Fibroblast of lung (primary cell): ENCODE results near the gene NKAIN2. TPM values are rescaled to one million over a fixed set of nuclear protein-coding genes. Genes with fewer than 3 reads are reported as not detected.

Experiments used
- DNase-seq, 2 donors: peaks; one replicate each; pipeline versions ENCODE4 v3.0.0 to v3.0.0-alpha.2; 2010; ENCODE audit warnings: low read depth in 2 of 2
- H2AFZ ChIP-seq: 2 replicates; pipeline ENCODE4 v1.5.1; 2012; ENCODE audit warnings: low read length, control low read depth, inconsistent platforms
- H3K27ac ChIP-seq: 2 replicates; pipeline ENCODE4 v1.5.1; 2011; ENCODE audit warnings: low read length, control low read depth; ENCODE audit not compliant: insufficient read depth
- H3K27me3 ChIP-seq: 2 replicates; pipeline ENCODE4 v1.5.1; 2011; ENCODE audit warnings: mild to moderate bottlenecking, low read length; ENCODE audit not compliant: control insufficient read depth, insufficient read depth
- H3K36me3 ChIP-seq: 2 replicates; pipeline ENCODE4 v1.5.1; 2011; ENCODE audit warnings: low read length; ENCODE audit not compliant: control insufficient read depth, insufficient read depth
- H3K4me1 ChIP-seq: 2 replicates; pipeline ENCODE4 v1.5.1; 2011; ENCODE audit warnings: low read length; ENCODE audit not compliant: control insufficient read depth, insufficient read depth; ENCODE audit errors: extremely low read depth
- H3K4me2 ChIP-seq: 2 replicates; pipeline ENCODE4 v1.5.1; 2011; ENCODE audit warnings: low read length, control low read depth; ENCODE audit not compliant: insufficient read depth; ENCODE audit errors: extremely low read depth
- H3K4me3 ChIP-seq, 4 experiments: fragments of 200-600 bp in 1 of 4; sonication (generic) in 1 of 4; replicated peaks in 1 of 4; 2 replicates each; pipeline ENCODE4 v1.5.1; 2011 to 2016; ENCODE audit warnings: low read length in 4 of 4, low read depth in 3 of 4, mild to moderate bottlenecking in 3 of 4, control low read depth in 2 of 4, inconsistent platforms in 1 of 4, mixed read lengths in 1 of 4; ENCODE audit not compliant: insufficient read depth in 1 of 4; ENCODE audit errors: control extremely low read depth in 1 of 4
- H3K79me2 ChIP-seq: 2 replicates; pipeline ENCODE4 v1.5.1; 2012; ENCODE audit warnings: mild to moderate bottlenecking, low read length, inconsistent platforms; ENCODE audit not compliant: control insufficient read depth, insufficient read depth
- H3K9ac ChIP-seq: 2 replicates; pipeline ENCODE4 v1.5.1; 2011; ENCODE audit warnings: mild to moderate bottlenecking, low read length, control low read depth; ENCODE audit not compliant: insufficient read depth
- H3K9me3 ChIP-seq: 2 replicates; pipeline ENCODE4 v1.5.1; 2012; ENCODE audit warnings: low read depth, low read length; ENCODE audit not compliant: control insufficient read depth, insufficient read depth
- H4K20me1 ChIP-seq: 2 replicates; pipeline ENCODE4 v1.5.1; 2011; ENCODE audit warnings: low read length; ENCODE audit not compliant: control insufficient read depth, insufficient read depth; ENCODE audit errors: extremely low read depth
- EZH2 ChIP-seq: IDR thresholded peaks from 2 replicates; pipeline ENCODE4 v1.5.1; 2012; ENCODE audit warnings: low read length, control low read depth, mild to moderate bottlenecking; ENCODE audit errors: missing control alignments
- polyA plus RNA-seq, 2 donors: library from polyadenylated mRNA; depleted of rRNA in 1 of 2; stranded (reverse) in 1 of 2; unstranded in 1 of 2; fragments of >200 nt; gene quantifications; 2 replicates each; pipeline ENCODE4 v1.2.1, GENCODE V29; 2011 to 2012; ENCODE audit warnings: missing spikeins in 1 of 2
- total RNA-seq: library from RNA; depleted of rRNA; stranded (reverse); fragments of >200 nt; gene quantifications from 2 replicates; pipeline ENCODE4 v1.2.1, GENCODE V29; 2014
- TF ChIP-seq, protein P1 (sequence below), 2 donors: IDR thresholded peaks in 1 of 2; conservative IDR thresholded peaks in 1 of 2; 1 replicate in 1 of 2; 2 replicates in 1 of 2; pipeline ENCODE4 v1.5.1; 2011 to 2012; ENCODE audit warnings: low read length in 2 of 2, control low read depth in 1 of 2, inconsistent platforms in 1 of 2, low read depth in 1 of 2, mild to moderate bottlenecking in 1 of 2

The NKAIN2 gene
- total and polyA plus RNA-seq, 2 donors (not counting 1 experiment from before 2014, with no cell fraction given): not detected

GRCh38 chr6:123810948-123811347, 7.3 kb downstream of the NKAIN2 start:
- no peak for TF ChIP-seq EZH2
- TF ChIP-seq, protein P1, sequence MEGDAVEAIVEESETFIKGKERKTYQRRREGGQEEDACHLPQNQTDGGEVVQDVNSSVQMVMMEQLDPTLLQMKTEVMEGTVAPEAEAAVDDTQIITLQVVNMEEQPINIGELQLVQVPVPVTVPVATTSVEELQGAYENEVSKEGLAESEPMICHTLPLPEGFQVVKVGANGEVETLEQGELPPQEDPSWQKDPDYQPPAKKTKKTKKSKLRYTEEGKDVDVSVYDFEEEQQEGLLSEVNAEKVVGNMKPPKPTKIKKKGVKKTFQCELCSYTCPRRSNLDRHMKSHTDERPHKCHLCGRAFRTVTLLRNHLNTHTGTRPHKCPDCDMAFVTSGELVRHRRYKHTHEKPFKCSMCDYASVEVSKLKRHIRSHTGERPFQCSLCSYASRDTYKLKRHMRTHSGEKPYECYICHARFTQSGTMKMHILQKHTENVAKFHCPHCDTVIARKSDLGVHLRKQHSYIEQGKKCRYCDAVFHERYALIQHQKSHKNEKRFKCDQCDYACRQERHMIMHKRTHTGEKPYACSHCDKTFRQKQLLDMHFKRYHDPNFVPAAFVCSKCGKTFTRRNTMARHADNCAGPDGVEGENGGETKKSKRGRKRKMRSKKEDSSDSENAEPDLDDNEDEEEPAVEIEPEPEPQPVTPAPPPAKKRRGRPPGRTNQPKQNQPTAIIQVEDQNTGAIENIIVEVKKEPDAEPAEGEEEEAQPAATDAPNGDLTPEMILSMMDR (conservative IDR thresholded peaks at IDR 0.05 in 1 of 2, IDR thresholded peaks at IDR 0.05 in 1 of 2; ENCODE audit: low read depth in 1 of 2, low read length in 2 of 2): no peak
- no peaks in the 10 kb centered on the region for H3K27me3 ChIP-seq
- no peak overlapping the region for H3K27ac ChIP-seq
- no peak for DNase-seq
- H3K4me2 ChIP-seq: no peak overlapping the region
- no peaks in the 10 kb centered on the region for H3K9me3 ChIP-seq
- H3K36me3 ChIP-seq: no peaks in the 10 kb centered on the region
- no peak overlapping the region for H3K4me3 ChIP-seq
- H3K79me2 ChIP-seq: no peaks in the 10 kb centered on the region
- H4K20me1 ChIP-seq: no peaks in the 10 kb centered on the region
- no peaks in the 10 kb centered on the region for H3K4me1 ChIP-seq
- no peak overlapping the region for H2AFZ ChIP-seq
- no peak overlapping the region for H3K9ac ChIP-seq

GRCh38 chr6:123811378-123811777, 7.7 kb downstream of the NKAIN2 start:
- H3K4me1 ChIP-seq: no peaks in the 10 kb centered on the region
- H3K27ac ChIP-seq: no peak overlapping the region
- no peak for DNase-seq
- H3K79me2 ChIP-seq: no peaks in the 10 kb centered on the region
- no peak overlapping the region for H3K4me2 ChIP-seq
- no peaks in the 10 kb centered on the region for H3K36me3 ChIP-seq
- no peak overlapping the region for H3K9ac ChIP-seq
- H2AFZ ChIP-seq: no peak overlapping the region
- TF ChIP-seq, protein P1 (conservative IDR thresholded peaks at IDR 0.05 in 1 of 2, IDR thresholded peaks at IDR 0.05 in 1 of 2; ENCODE audit: low read depth in 1 of 2, low read length in 2 of 2): no peak
- TF ChIP-seq EZH2: no peak
- no peaks in the 10 kb centered on the region for H3K9me3 ChIP-seq
- H4K20me1 ChIP-seq: no peaks in the 10 kb centered on the region
- H3K27me3 ChIP-seq: no peaks in the 10 kb centered on the region
- H3K4me3 ChIP-seq: no peak overlapping the region

DNA sequence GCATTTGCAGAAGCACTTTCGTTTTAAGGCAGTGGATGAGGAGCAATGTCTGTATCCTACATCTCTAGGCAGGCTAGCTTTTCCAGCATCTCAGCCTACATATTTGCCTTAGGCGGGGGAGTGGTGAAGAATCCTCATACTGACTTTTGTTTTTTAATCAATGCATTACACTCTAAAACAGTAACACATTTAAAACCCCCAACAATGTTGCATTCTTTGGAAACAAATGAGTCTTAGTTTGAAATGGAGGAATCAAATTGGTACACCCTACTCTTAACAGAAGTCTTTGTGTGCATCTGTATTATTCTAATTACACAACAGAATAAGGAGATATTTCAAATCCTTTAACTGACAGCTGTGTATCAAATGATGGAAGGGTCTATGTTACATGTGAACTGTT, 9.0 kb downstream of the NKAIN2 start:
- H3K79me2 ChIP-seq: no peaks in the 10 kb centered on the region
- no peaks in the 10 kb centered on the region for H3K9me3 ChIP-seq
- no peak overlapping the region for H3K4me2 ChIP-seq
- H2AFZ ChIP-seq: no peak overlapping the region
- no peak overlapping the region for H3K4me3 ChIP-seq
- H3K27ac ChIP-seq: no peak overlapping the region
- no peak for TF ChIP-seq EZH2
- TF ChIP-seq, protein P1 (conservative IDR thresholded peaks at IDR 0.05 in 1 of 2, IDR thresholded peaks at IDR 0.05 in 1 of 2; ENCODE audit: low read depth in 1 of 2, low read length in 2 of 2): no peak
- H3K36me3 ChIP-seq: no peaks in the 10 kb centered on the region
- H3K4me1 ChIP-seq: no peaks in the 10 kb centered on the region
- H4K20me1 ChIP-seq: no peaks in the 10 kb centered on the region
- DNase-seq: no peak
- no peak overlapping the region for H3K9ac ChIP-seq
- H3K27me3 ChIP-seq: no peaks in the 10 kb centered on the region
